HUES6 (cell line): ENCODE measurements around the gene SNX12.
"Not testable (repeated sequence)": the region's sequence is repeated elsewhere in the genome, so short reads cannot be mapped to it uniquely, and the experiment has no call there.

ENCODE experiments used
- H3K27ac ChIP-seq: 2 replicates; pipeline ENCODE4 v1.7.0; 2013; ENCODE audit warnings: low read depth, mild to moderate bottlenecking, low read length, inconsistent platforms
- H3K27me3 ChIP-seq: 2 replicates; pipeline ENCODE4 v1.6.1; 2013; ENCODE audit warnings: low read length; ENCODE audit not compliant: control insufficient read depth, insufficient read depth
- H3K36me3 ChIP-seq: 2 replicates; pipeline ENCODE4 v1.6.1; 2013; ENCODE audit warnings: low read length; ENCODE audit not compliant: control insufficient read depth, insufficient read depth
- H3K4me1 ChIP-seq: 2 replicates; pipeline ENCODE4 v1.6.1; 2013; ENCODE audit warnings: low read length; ENCODE audit not compliant: control insufficient read depth, insufficient read depth
- H3K4me3 ChIP-seq: 2 replicates; pipeline ENCODE4 v1.5.1; 2013; ENCODE audit warnings: low read depth, low read length
- H3K9ac ChIP-seq: one replicate; pipeline ENCODE4 v1.6.1; 2013; ENCODE audit warnings: mild to moderate bottlenecking, low read length
- H3K9me3 ChIP-seq: 2 replicates; pipeline ENCODE4 v1.6.1; 2013; ENCODE audit warnings: low read depth, low read length; ENCODE audit not compliant: control insufficient read depth, insufficient read depth

The SNX12 gene

GRCh38 chrX:71053217-71053621, 14.9 kb downstream of the SNX12 start:
- Histone ChIP-seq H3K9me3 (no peaks in the 10 kb centered on the region), H3K27ac (no peak overlapping the region), H3K36me3 (peaks cover 4% of the 10 kb centered on the region; the same call in 1 of the 2 replicates), H3K27me3 (no peaks in the 10 kb centered on the region), H3K4me1 (no peaks in the 10 kb centered on the region), H3K4me3 (peak overlapping the region; percentile 59), H3K9ac (peak overlapping the region; percentile 40)

- no peaks in the 10 kb centered on the region for H3K4me1 ChIP-seq
- H3K27me3 ChIP-seq: no peaks in the 10 kb centered on the region
- no peak overlapping the region for H3K27ac ChIP-seq
- peak overlapping the region; percentile 40 for H3K9ac ChIP-seq
- peak overlapping the region; percentile 59 for H3K4me3 ChIP-seq
- no peaks in the 10 kb centered on the region for H3K9me3 ChIP-seq
- H3K36me3 ChIP-seq: no peaks in the 10 kb centered on the region
Observed at GRCh38 chrX:71052721-71053120, 15.4 kb downstream of the SNX12 start.

GRCh38 chrX:71047891-71048290, 20.2 kb downstream of the SNX12 start:
- not testable (repeated sequence) for H3K4me3 ChIP-seq, H3K27me3 ChIP-seq, H3K27ac ChIP-seq, H3K9ac ChIP-seq, H3K36me3 ChIP-seq, H3K4me1 ChIP-seq, H3K9me3 ChIP-seq

GRCh38 chrX:71017396-71017939, 50.7 kb downstream of the SNX12 start:
- H3K9ac ChIP-seq: no peak overlapping the region
- no peaks in the 10 kb centered on the region for H3K27me3 ChIP-seq
- no peaks in the 10 kb centered on the region for H3K36me3 ChIP-seq
- no peaks in the 10 kb centered on the region for H3K4me1 ChIP-seq
- H3K9me3 ChIP-seq: peaks cover 8% of the 10 kb centered on the region; the same call in 1 of the 2 replicates
- no peak overlapping the region for H3K4me3 ChIP-seq
- no peak overlapping the region for H3K27ac ChIP-seq
